BJ (cell line): Measurements from ENCODE around the gene NKD2. TPM values are rescaled to one million over a fixed set of nuclear protein-coding genes. Genes with fewer than 3 reads are reported as not detected.

Experiments
- CTCF ChIA-PET: fragments of 350-600 bp; formaldehyde crosslinking; extraction: SDS; loops from one replicate; lab custom pipeline; 2021; ENCODE audit warnings: antibody characterized with exemption, inconsistent platforms; lab: Yijun Ruan, JAX
- POLR2A ChIA-PET: fragments of 300-600 bp; sonication (Branson Sonifier 250); formaldehyde crosslinking; extraction: SDS; loops from one replicate; lab custom pipeline; 2021; ENCODE audit warnings: antibody characterized with exemption; lab: Charles Lee
- DNase-seq: peaks from one replicate; pipeline ENCODE4 v3.0.0-alpha.2; 2011; ENCODE audit warnings: low read depth
- H3K27me3 ChIP-seq: 2 replicates; pipeline ENCODE4 v1.6.0; 2011; ENCODE audit warnings: low read length; ENCODE audit not compliant: control insufficient read depth, insufficient read depth
- H3K36me3 ChIP-seq: 2 replicates; pipeline ENCODE4 v1.5.1; 2011; ENCODE audit warnings: low read length; ENCODE audit not compliant: control insufficient read depth, insufficient read depth
- H3K4me3 ChIP-seq: 2 replicates; pipeline ENCODE4 v1.5.1; 2011; ENCODE audit warnings: low read depth, mild to moderate bottlenecking, control low read depth, low read length
- CTCF ChIP-seq: IDR thresholded peaks from 2 replicates; pipeline ENCODE4 v1.5.1; 2011; ENCODE audit warnings: low read depth, mild to moderate bottlenecking, control low read depth, inconsistent platforms, low read length, moderate library complexity; ENCODE audit not compliant: insufficient read depth
- polyA plus RNA-seq: library from polyadenylated mRNA; depleted of rRNA; stranded (reverse); fragments of >200 nt; gene quantifications from 2 replicates; pipeline ENCODE4 v1.2.3, GENCODE V29; 2011

The NKD2 gene
- polyA plus RNA-seq, 1 experiment, result not detected

- ChIA-PET CTCF (interaction anchor here (0.6 kb wide), 1 partner anchor 40 kb away, joined by 3 read pairs; no protein-coding TSS in a partner anchor), POLR2A (no interaction called here)
- no peaks in the 10 kb centered on the region; the same call in 1 of the 2 replicates for H3K36me3 ChIP-seq
- H3K4me3 ChIP-seq, result no peak overlapping the region
- no peak for TF ChIP-seq CTCF
- no peak for DNase-seq
- H3K27me3 ChIP-seq, result no peaks in the 10 kb centered on the region
Measured at GRCh38 chr5:1068895-1069719, 60.5 kb downstream of the NKD2 start.

GRCh38 chr5:1069720-1070088 is 61.1 kb downstream of the NKD2 start:
- TF ChIP-seq CTCF, result no peak
- Histone ChIP-seq H3K36me3 (no peaks in the 10 kb centered on the region; the same call in none of the 2 replicates), H3K27me3 (no peaks in the 10 kb centered on the region), H3K4me3 (no peak overlapping the region)
- ChIA-PET CTCF (interaction anchor here (0.6 kb wide), 1 partner anchor 39 kb away, joined by 3 read pairs; no protein-coding TSS in a partner anchor), POLR2A (no interaction called here)
- DNase-seq, result no peak

GRCh38 chr5:1073239-1074102 is 64.9 kb downstream of the NKD2 start:
- POLR2A ChIA-PET, result no interaction called here

GRCh38 chr5:1074226-1074625 is 65.6 kb downstream of the NKD2 start:
- TF ChIP-seq CTCF, result no peak
- Histone ChIP-seq H3K4me3 (no peak overlapping the region), H3K36me3 (peaks cover 2% of the 10 kb centered on the region), H3K27me3 (no peaks in the 10 kb centered on the region)
- no peak for DNase-seq
- CTCF ChIA-PET, result no interaction called here
- POLR2A ChIA-PET, result no interaction called here

More at GRCh38 chr5:1073239-1074102, 64.9 kb downstream of the NKD2 start:
- H3K27me3 ChIP-seq, result no peaks in the 10 kb centered on the region
- CTCF ChIA-PET, result no interaction called here
- no peak overlapping the region for H3K4me3 ChIP-seq
- DNase-seq, result no peak
- peaks cover 2% of the 10 kb centered on the region for H3K36me3 ChIP-seq
- no peak for TF ChIP-seq CTCF

- Histone ChIP-seq H3K4me3 (no peak overlapping the region), H3K27me3 (no peaks in the 10 kb centered on the region), H3K36me3 (peaks cover 2% of the 10 kb centered on the region)
- TF ChIP-seq CTCF, result no peak
- ChIA-PET CTCF (no interaction called here), POLR2A (no interaction called here)
- no peak for DNase-seq
Measured at GRCh38 chr5:1074816-1075554, 66.4 kb downstream of the NKD2 start.
